Measurements from ENCODE around the gene MROH2B.

Gene MROH2B

DNA sequence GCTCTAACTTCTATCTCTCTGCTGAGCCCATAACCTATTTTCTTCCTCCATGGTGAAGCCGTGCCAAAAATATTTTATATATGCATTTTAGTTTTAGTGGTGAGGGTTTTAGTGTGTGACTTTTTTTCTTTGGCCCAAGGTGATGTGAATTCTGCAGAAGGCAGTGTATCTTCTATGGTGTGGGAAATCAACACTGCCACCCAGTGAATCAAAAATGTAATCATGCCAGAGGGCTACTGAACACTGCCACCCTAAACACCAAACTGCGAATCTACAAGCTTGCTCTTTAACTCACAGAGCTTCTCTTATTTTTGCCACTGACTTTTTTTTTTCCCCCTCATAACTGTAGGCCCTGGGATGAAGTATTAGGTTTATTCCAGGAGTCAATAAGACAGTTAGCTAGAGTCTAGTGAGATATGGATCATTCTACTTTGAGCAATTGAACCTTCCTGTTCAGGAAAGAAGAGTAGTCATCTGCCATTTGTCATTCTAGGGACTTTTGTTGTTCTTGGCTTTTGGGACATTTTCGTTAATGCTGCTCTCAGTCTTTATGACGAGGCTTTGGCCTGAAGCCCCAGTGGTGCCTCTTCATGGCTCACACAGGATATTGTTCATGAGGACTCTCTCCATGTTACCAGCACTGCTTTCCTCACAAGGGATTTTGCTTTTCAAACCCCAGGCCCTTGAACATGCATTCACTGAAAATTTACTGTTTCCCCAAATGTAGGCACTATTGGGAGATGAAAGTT is 108.8 kb downstream of the MROH2B start:
- DNase-seq = no peak

DNA sequence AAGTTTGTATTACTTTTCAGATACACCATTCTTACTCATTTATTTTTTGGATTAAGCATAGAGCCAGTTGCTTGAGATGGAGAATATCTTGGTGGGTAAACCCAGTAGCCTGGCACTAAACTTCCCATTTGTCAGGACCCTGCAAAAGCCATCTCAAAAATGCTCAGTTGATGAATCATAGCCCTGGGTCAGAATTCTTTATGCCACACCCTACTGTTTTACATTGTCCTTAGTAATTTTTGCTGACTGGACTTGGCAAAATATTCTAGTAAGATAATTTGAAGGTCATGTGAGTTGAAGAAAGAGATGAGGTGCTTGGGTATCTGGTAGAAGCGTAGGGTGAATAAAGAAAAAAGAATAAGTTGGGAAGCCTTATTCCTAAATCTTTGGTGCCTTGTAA is 111.1 kb downstream of the MROH2B start:
- DNase-seq = no peak

DNA sequence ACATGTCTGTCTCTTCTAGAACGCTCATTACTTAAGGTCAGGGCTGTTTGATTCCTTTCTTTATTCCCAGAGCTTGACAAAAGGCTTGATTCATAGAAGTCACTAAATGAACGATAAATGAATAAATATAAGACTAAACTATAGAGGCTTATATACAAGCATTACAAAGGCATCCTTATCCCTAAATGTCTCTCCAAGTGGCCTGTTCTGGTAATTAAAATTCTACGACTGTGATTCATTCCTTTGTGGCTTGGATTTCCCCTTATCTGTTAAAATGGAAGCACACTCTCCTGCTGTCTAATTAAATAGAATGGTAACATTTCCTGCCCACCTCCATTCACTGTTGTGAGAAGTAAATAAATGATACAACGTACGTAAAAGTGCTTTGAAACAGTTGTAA is 112.3 kb downstream of the MROH2B start:
- no peak for DNase-seq

DNA sequence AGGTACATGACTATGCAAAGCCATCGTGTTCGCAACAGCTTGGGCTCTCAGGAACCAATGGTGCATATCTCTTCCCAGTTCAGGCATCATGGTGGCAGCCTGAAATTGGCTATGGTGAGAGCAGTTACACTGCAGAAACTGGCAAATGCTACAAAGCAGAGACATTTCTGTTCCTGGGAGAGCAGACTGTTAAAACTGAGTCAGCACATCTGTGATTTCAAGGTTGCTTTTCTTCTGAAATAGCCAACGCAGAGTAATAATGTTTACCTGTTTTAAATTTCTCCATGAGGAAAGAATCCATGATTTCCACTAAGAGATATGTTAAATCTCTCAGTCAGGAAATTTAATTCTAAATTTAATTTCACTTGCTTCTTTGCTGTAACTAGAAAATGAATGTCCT is 114.1 kb downstream of the MROH2B start:
- no peak for DNase-seq

DNA sequence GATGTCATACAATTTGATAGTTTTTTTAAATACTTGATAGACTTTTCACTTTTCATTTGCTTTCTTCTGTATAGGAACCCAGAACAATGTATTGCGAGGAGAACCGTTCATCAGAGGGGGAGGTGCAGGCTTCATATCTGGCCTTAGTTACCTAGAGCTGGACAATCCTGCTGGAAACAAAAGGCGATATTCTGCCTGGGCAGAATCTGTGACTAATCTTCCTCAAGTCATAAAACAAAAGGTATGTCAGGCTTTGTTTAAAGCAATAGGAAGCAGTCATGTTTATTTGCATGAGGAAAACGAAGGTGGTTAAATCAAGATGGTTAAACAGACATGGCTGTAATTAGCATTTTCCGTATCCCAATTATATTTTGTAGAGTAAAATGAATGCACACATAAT is 115.8 kb downstream of the MROH2B start:
- DNase-seq = no peak
